VCaP (cell line): ENCODE measurements around the gene NINL.

ENCODE experiments used
- H3K27ac ChIP-seq: fragments of 450-650 bp; 2 replicates; pipeline ENCODE4 v1.5.1; 2017
- TF ChIP-seq, protein P1 (sequence below): fragments of 450-650 bp; conservative IDR thresholded peaks from 2 replicates; pipeline ENCODE4 v1.5.1; 2017; ENCODE audit warnings: mild to moderate bottlenecking, moderate library complexity

Gene NINL

DNA sequence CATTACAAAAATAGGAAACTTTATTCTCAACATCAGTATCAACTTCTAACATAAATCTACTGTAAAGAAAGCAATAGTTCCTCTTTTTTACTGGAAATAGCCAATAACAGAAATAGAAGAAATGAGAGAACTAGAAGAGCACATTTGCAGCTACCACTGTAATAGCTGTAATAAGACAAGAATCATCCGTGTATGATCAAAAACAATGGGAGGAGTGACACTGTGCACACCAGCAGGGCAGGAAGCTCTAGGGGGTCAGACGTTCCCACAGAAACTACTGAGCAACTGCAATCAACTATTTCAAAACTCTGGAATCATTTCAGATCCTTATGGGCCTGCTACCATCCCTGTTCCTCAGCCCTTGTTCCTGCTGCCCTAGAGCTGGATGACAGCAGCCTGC is 43.7 kb downstream of the NINL start:
- TF ChIP-seq, protein P1, sequence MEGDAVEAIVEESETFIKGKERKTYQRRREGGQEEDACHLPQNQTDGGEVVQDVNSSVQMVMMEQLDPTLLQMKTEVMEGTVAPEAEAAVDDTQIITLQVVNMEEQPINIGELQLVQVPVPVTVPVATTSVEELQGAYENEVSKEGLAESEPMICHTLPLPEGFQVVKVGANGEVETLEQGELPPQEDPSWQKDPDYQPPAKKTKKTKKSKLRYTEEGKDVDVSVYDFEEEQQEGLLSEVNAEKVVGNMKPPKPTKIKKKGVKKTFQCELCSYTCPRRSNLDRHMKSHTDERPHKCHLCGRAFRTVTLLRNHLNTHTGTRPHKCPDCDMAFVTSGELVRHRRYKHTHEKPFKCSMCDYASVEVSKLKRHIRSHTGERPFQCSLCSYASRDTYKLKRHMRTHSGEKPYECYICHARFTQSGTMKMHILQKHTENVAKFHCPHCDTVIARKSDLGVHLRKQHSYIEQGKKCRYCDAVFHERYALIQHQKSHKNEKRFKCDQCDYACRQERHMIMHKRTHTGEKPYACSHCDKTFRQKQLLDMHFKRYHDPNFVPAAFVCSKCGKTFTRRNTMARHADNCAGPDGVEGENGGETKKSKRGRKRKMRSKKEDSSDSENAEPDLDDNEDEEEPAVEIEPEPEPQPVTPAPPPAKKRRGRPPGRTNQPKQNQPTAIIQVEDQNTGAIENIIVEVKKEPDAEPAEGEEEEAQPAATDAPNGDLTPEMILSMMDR = no peak
- no peak overlapping the region for H3K27ac ChIP-seq

DNA sequence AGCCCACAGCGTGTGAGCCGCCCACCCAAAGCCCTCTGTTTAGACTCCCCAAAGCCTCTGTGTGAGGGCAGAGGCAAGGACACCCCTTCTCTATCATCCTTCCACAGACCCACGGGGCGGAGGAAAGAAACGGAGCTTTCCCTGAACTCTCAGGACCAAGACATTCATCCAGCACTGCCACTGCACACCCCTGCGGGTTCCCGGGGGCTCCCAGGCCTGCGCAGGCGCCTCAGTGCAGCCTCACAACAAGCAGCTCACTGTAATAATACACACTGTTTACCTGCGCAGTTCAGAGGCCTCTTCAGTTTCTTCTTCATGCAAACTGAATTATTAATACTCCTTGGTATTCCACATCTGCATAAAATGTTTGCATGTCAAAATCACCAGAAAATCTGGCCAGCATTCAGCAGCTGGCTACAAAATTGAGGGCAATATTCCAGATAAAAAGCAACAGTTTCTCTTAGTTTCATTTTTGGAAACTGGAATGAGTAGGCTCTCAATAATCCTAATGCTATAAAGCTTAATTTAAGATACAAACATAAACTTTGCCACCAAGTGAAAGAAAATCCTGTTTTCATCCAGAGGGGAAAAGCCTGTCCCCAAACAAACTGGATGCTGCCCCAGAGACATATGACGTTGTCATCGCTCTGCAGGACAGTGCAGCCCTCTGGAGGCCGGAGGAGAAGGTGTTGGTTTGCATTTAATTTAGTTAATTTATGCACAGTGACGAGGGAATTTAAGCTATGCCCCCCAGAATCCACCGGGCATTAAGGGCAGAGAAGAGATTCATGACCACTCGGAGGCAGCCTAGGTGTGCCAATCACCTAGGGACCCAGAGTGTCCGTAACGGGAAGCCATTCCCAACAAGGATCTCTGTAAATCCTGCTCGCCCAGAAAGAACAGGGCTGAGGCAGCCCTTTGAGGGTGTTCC is 45.3 kb downstream of the NINL start:
- TF ChIP-seq, protein P1 = peak; percentile 61
- peak overlapping the region; percentile 3; the same call in 1 of the 2 replicates for H3K27ac ChIP-seq

DNA sequence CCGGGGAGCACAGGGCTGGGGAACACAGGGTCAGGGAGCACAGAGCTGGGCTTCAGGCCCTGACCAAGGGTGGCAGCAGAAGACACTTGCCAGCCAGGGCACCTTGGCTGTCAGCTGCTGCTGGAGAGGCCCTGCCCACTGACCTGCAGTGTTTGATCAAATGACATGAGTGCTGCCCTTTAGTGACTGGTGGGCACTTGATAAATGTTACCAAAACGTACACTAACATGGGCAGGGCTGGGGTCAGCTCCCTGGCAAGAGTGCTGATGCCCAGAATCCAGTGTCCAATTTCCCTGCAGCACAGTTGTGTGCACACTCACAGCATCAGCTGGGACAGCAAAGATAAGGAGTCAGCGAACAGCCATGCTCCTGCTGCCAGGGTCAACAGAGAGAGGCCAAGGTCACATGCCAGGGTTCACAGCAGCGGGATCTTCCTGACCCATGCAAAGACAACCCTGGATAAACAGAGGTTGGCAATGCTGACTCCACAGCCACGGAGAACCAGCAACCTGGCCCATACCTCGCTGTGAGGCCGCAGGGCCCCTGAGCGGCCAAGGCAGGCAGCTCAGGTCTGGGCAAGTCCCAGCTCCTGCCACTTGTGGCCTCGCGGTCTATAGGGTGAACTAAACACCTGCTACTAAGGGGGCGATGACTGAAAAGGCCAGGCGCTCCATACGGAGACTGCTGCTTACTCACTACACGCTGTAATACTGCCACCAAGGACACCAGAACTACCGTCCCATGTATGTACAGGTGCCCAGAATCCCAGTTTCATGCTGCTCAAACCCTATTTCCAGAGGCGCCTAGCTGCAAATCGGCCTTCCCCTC is 46.3 kb downstream of the NINL start:
- TF ChIP-seq, protein P1 = no peak
- H3K27ac ChIP-seq = peak overlapping the region; percentile 3; the same call in 1 of the 2 replicates

DNA sequence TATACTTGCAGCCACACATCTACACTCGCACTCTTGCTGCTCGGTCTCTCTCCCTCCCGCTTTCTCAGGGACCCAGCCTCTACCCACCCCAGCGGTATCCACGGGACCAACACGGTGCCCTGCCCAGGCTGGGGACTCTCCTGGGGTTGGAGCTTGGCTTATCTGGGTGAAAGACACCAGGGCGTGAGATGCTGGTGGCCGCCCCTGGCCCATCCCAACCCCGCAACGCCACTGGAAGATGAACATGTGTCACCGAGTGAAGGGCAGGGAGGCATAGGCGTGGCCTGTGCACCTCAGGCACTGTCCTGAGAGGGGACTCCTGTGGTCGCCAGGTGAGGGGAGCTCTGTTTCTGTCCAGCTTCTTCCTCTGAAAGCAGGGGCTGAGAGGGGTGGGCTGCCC is 47.4 kb downstream of the NINL start:
- TF ChIP-seq, protein P1 = no peak

DNA sequence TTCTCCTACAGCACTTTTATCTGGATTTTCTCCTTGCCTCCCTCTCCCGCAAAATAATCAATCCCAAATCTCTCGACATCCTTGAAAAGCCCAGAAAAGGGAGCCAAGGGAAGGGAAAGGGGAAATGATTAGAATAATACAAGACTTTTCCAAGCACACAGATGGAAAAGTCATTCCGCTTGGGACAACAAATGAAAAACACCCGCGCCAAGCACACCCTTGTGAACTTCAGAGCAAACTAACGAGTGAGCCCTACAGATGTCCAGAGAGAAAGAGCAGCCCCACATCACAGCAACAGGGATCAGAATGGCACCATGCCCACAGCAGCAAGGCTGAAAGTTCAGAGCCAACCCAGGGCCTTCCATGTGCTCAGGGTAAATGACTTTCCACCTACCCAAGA is 49.6 kb downstream of the NINL start:
- peak overlapping the region; percentile 93 for H3K27ac ChIP-seq
- TF ChIP-seq, protein P1 = no peak

More for the DNA sequence above, 47.4 kb downstream of the NINL start:
- no peak overlapping the region for H3K27ac ChIP-seq

DNA sequence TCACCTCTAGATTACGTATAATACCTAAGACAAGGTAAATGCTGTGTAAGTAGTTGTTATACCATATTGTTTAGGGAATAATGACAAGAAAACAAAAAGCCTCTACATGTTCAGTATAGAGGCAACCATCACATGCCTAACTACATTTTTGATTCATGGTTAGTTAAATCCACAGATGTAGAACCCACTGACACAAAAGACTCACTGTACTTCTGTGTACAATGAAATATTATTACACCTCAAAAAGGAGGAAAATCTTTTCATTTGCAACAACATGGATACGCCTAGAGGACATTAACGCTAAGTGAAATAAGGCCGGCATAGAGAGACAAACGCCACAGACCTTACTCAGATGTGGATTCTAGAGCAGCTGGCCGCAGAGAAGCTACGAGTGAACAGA is 50.5 kb downstream of the NINL start:
- peak overlapping the region; percentile 93 for H3K27ac ChIP-seq
- TF ChIP-seq, protein P1 = no peak

DNA sequence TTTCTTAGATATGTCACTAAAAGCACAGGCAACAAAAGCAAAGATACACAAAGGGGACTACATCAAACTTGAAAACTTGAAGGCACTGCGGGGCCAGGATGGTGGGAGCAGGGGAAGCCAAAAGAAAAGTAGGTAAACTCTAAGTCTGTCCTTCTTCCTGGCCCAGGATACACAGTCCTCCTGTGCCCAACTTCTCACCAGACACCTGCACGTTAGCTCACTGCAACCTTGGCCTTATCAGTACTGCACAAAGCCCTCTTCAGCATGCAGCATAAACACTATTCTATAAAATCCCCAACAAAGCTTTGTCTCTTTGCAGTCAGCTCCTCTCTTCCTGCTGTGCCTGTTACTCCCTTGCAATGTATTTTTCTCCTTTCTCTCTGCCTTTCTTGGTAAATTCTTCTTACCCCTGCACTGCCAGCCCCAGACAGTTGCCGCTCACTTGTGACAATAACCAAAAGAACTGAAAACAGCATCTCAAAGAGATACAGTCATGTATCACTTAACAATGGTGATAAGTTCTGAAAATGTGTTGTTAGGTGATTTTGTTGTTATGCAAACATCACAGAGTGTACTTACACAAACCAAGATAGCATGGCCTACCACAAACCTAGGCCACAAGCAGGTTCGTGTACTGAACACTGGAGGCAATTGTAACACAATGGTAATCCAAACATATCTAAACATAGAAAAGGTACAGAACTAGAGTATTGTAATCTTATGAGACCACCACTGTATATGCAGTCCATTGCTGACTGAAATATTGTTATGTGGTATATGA is 51.2 kb downstream of the NINL start:
- TF ChIP-seq, protein P1 = no peak
- H3K27ac ChIP-seq = peak overlapping the region; percentile 93
